HG03342 (cell line): ENCODE results near the gene TUBD1.
A peak's percentile ranks its signal among the peaks of the same experiment; 100 is the strongest.
"Not testable (repeated sequence)": the region's sequence is repeated elsewhere in the genome, so short reads cannot be mapped to it uniquely, and the experiment has no call there.

Experiments
- ATAC-seq: cut with Tn5 transposase; IDR thresholded peaks from one replicate; pipeline ENCODE4 v1.9.1; 2021; ENCODE audit warnings: mild to moderate bottlenecking, moderate library complexity; ENCODE audit not compliant: unreplicated experiment

The TUBD1 gene

GRCh38 chr17:59845595-59846393 lies 46.9 kb downstream of the TUBD1 start:
- no peak for ATAC-seq

- ATAC-seq, result no peak
Observed at GRCh38 chr17:59844884-59845594, 47.7 kb downstream of the TUBD1 start.

GRCh38 chr17:59842901-59843652 lies 49.7 kb downstream of the TUBD1 start:
- peak; percentile 40 for ATAC-seq

- ATAC-seq, result not testable (repeated sequence)
Observed at GRCh38 chr17:59841882-59842263, 50.9 kb downstream of the TUBD1 start.

GRCh38 chr17:59841091-59841881 lies 51.5 kb downstream of the TUBD1 start:
- not testable (repeated sequence) for ATAC-seq

- ATAC-seq, result no peak
Observed at GRCh38 chr17:59840329-59841090, 52.2 kb downstream of the TUBD1 start.

GRCh38 chr17:59839651-59840328 lies 53.0 kb downstream of the TUBD1 start:
- ATAC-seq, result no peak

GRCh38 chr17:59838052-59838916 lies 54.5 kb downstream of the TUBD1 start:
- ATAC-seq, result no peak

GRCh38 chr17:59837308-59838051 lies 55.3 kb downstream of the TUBD1 start:
- peak; percentile 78 for ATAC-seq

- ATAC-seq, result no peak
Observed at GRCh38 chr17:59832883-59833379, 59.8 kb downstream of the TUBD1 start.

GRCh38 chr17:59830846-59831486 lies 61.8 kb downstream of the TUBD1 start:
- no peak for ATAC-seq

GRCh38 chr17:59830007-59830630 lies 62.6 kb downstream of the TUBD1 start:
- no peak for ATAC-seq

GRCh38 chr17:59829217-59830006 lies 63.3 kb downstream of the TUBD1 start:
- ATAC-seq, result peak; percentile 75

GRCh38 chr17:59828819-59829216 lies 63.9 kb downstream of the TUBD1 start:
- not testable (repeated sequence) for ATAC-seq

GRCh38 chr17:59828478-59828760 lies 64.3 kb downstream of the TUBD1 start:
- ATAC-seq, result no peak
